ENCODE results near the gene EP400.
"Not testable (repeated sequence)": the region's sequence is repeated elsewhere in the genome, so short reads cannot be mapped to it uniquely, and the experiment has no call there.

EP400 gene

DNA sequence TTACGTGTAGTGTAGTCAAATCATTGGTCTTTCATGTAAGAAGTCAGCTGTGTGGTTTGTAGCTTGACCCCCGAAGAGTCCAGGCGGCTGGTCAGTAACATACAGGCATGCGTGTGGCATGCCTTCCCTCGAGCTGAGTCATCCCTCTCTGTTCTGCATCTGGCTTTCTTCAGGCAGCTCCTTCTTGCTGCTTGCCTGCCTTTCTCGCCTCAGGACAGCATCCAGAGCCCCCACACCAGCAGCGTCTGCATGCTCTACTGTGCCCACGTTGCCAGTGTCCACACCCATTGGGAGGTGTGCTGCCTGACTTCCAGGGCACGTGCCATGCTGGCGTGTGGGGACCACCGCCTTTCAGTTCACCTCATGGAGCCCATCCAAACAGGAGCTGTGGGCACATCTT, 96.8 kb downstream of the EP400 start:
- Mint-ChIP-seq H3K4me1 (peaks cover 2% of the 10 kb centered on the region), H3K4me3 (no peak overlapping the region), H3K9me3 (no peaks in the 10 kb centered on the region), H3K27ac (peak overlapping the region in 1 of 2 donors; percentile 59), H3K27me3 (no peaks in the 10 kb centered on the region)
- ATAC-seq = no peak
- no peak for DNase-seq

- not testable (repeated sequence) for H3K9me3 Mint-ChIP-seq, H3K4me3 Mint-ChIP-seq, DNase-seq, H3K4me1 Mint-ChIP-seq, H3K27me3 Mint-ChIP-seq, H3K27ac Mint-ChIP-seq, ATAC-seq
Measured at GRCh38 chr12:132047630-132048029, 97.9 kb downstream of the EP400 start.

- H3K27me3 Mint-ChIP-seq = no peaks in the 10 kb centered on the region
- DNase-seq = no peak
- H3K27ac Mint-ChIP-seq = no peak overlapping the region
- no peaks in the 10 kb centered on the region for H3K9me3 Mint-ChIP-seq
- no peak for ATAC-seq
- no peak overlapping the region for H3K4me3 Mint-ChIP-seq
- no peaks in the 10 kb centered on the region for H3K4me1 Mint-ChIP-seq
Measured at GRCh38 chr12:132049442-132049841, 99.7 kb downstream of the EP400 start.

DNA sequence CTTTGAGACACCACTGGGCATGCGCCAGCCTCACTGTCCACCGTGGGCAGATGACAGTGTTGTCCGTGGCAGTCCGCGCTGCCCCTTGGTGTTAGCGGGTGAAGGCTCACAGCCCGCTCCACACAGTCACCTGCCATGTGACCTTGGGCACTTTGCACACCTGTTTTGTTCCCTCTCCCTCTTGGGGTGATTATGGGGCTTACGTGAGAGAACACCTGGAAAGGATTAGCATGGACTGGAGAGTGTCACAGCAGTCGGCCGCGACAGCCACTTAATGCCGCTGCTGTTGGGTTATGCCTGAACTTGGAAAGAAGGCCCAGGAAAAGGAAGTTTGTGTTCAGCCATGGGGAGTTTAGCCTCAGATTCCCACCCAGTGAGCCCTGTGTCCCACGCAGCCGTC, 100.1 kb downstream of the EP400 start:
- no peak for ATAC-seq
- H3K9me3 Mint-ChIP-seq = no peaks in the 10 kb centered on the region
- no peaks in the 10 kb centered on the region for H3K27me3 Mint-ChIP-seq
- no peak for DNase-seq
- H3K4me1 Mint-ChIP-seq = no peaks in the 10 kb centered on the region
- H3K27ac Mint-ChIP-seq = no peak overlapping the region
- no peak overlapping the region for H3K4me3 Mint-ChIP-seq

DNA sequence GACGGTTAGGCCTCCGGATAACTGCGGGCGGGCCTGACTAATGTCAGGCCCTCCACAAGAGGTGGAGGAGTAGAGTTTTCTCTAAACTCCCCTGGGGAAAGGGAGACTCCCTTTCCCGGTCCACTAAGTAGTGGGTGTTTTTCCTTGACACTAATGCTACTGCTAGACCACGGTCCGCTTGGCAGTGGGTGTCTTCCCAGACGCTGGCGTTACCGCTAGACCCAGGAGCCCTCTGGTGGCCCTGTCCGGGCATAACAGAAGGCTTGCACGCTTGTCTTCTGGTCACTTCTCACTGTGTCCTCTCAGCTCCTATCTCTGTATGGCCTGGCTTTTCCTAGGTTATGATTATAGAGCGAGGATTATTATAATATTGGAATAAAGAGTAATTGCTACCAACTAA, 102.0 kb downstream of the EP400 start:
- H3K27ac Mint-ChIP-seq, H3K9me3 Mint-ChIP-seq, DNase-seq, H3K4me3 Mint-ChIP-seq, ATAC-seq, H3K27me3 Mint-ChIP-seq, H3K4me1 Mint-ChIP-seq: not testable (repeated sequence)

- ATAC-seq (no peak), DNase-seq (no peak)
- Mint-ChIP-seq H3K4me1 (no peaks in the 10 kb centered on the region), H3K27me3 (no peaks in the 10 kb centered on the region), H3K27ac (no peak overlapping the region), H3K4me3 (no peak overlapping the region), H3K9me3 (no peaks in the 10 kb centered on the region)
Measured at GRCh38 chr12:132052196-132052932, 102.6 kb downstream of the EP400 start.

- Mint-ChIP-seq H3K4me3 (no peak overlapping the region), H3K4me1 (no peaks in the 10 kb centered on the region), H3K27ac (peak overlapping the region in 1 of 2 donors; percentile 64), H3K9me3 (no peaks in the 10 kb centered on the region), H3K27me3 (no peaks in the 10 kb centered on the region)
- ATAC-seq = no peak
- no peak for DNase-seq
Measured at GRCh38 chr12:132053338-132054330, 103.9 kb downstream of the EP400 start.

GRCh38 chr12:132054983-132055382, 105.2 kb downstream of the EP400 start:
- Mint-ChIP-seq H3K27me3 (no peaks in the 10 kb centered on the region), H3K9me3 (no peaks in the 10 kb centered on the region), H3K4me3 (no peak overlapping the region), H3K4me1 (no peaks in the 10 kb centered on the region), H3K27ac (no peak overlapping the region)
- ATAC-seq = no peak
- DNase-seq = no peak

- no peak overlapping the region for H3K4me3 Mint-ChIP-seq
- H3K4me1 Mint-ChIP-seq = no peaks in the 10 kb centered on the region
- no peak for DNase-seq
- no peaks in the 10 kb centered on the region for H3K9me3 Mint-ChIP-seq
- no peak overlapping the region for H3K27ac Mint-ChIP-seq
- no peak for ATAC-seq
- no peaks in the 10 kb centered on the region for H3K27me3 Mint-ChIP-seq
Measured at GRCh38 chr12:132055535-132056096, 105.9 kb downstream of the EP400 start.

GRCh38 chr12:132056320-132056719, 106.6 kb downstream of the EP400 start:
- no peaks in the 10 kb centered on the region for H3K4me1 Mint-ChIP-seq
- no peak for DNase-seq
- no peaks in the 10 kb centered on the region for H3K9me3 Mint-ChIP-seq
- H3K27me3 Mint-ChIP-seq = no peaks in the 10 kb centered on the region
- ATAC-seq = no peak
- no peak overlapping the region for H3K27ac Mint-ChIP-seq
- H3K4me3 Mint-ChIP-seq = no peak overlapping the region

DNA sequence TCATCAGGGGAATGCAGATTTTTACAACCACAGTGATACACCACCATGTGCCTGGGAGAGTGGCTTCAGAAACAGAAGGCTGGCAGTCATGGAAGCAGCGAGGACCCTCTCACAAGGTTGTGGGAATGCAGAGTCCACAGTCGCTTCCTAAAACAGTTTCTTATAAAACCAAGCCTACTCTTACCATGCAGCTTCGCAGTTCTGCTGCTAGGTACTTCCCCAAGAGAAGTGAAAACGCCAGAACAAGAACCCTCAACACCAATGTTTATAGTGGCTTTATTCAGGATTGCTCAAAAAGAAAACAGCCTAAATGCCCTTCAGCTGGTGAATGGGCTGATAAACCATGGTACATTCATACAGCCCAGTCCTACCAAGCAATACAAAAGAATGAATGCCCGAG, 107.2 kb downstream of the EP400 start:
- Mint-ChIP-seq H3K27me3 (no peaks in the 10 kb centered on the region), H3K4me3 (no peak overlapping the region), H3K27ac (no peak overlapping the region), H3K4me1 (no peaks in the 10 kb centered on the region), H3K9me3 (no peaks in the 10 kb centered on the region)
- ATAC-seq = no peak
- no peak for DNase-seq

- H3K27ac Mint-ChIP-seq = no peak overlapping the region
Measured at GRCh38 chr12:132057691-132058090, 107.9 kb downstream of the EP400 start.

GRCh38 chr12:132061197-132061596, 111.5 kb downstream of the EP400 start:
- H3K4me3 Mint-ChIP-seq = no peak overlapping the region
- no peaks in the 10 kb centered on the region for H3K9me3 Mint-ChIP-seq
- ATAC-seq = no peak
- no peak overlapping the region for H3K27ac Mint-ChIP-seq
- no peaks in the 10 kb centered on the region for H3K27me3 Mint-ChIP-seq
- peaks cover 37% of the 10 kb centered on the region for H3K4me1 Mint-ChIP-seq
- no peak for DNase-seq

More at GRCh38 chr12:132057691-132058090, 107.9 kb downstream of the EP400 start:
- no peak for DNase-seq
- Mint-ChIP-seq H3K27me3 (no peaks in the 10 kb centered on the region), H3K9me3 (no peaks in the 10 kb centered on the region), H3K4me3 (no peak overlapping the region), H3K4me1 (peaks cover 4% of the 10 kb centered on the region)
- no peak for ATAC-seq

DNA sequence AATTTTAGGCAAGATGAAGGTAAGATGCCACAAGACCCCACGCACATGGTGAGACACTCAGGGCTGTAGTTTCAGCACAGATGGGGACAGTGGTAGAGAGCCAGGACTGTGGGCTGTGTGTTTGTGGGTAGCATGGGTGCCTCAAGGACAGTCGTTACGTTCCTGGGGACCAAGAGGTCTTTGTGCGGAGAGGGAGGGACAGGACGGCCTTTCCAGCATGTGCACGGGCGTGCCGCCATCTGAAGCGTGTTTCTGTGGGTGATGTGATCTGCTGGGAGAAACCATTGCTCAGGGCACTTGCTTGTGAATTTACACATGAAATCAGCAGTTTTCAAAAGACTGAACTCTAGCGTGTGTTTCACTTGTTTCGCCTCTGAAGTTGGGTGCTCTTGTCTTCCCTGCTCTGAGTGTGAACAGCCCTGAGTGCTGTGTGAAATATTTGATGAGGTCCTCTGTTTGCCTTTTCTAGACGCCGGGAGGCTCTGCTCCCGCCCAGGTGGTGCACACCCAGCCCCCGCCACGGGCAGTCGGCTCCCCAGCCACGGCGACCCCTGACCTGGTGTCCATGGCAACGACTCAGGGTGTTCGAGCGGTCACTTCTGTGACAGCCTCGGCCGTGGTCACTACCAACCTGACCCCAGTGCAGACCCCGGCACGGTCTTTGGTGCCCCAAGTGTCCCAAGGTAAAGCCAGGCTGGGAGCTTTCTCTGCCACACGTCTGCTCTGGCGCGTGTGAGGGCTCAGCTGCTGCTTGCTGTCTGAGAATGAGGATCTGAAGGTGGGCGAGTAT, 112.1 kb downstream of the EP400 start:
- Mint-ChIP-seq H3K27ac (no peak overlapping the region), H3K27me3 (no peaks in the 10 kb centered on the region), H3K4me3 (no peak overlapping the region), H3K4me1 (peaks cover 43% of the 10 kb centered on the region), H3K9me3 (no peaks in the 10 kb centered on the region)
- no peak for ATAC-seq
- no peak for DNase-seq

DNA sequence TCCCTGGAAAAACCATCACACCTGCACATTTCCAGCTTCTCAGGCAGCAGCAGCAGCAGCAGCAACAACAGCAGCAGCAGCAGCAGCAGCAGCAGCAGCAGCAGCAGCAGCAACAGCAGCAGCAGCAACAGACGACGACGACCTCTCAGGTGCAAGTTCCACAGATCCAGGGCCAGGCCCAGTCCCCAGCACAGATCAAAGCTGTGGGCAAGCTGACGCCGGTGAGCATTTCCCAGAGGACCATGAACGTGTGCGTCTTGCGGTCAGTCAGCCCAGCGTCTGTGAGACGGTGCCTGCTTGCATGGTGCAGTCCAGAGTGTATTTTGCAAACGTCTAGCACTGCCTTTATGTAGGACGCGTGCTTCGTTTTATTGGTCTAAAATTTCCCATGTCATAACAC, 112.7 kb downstream of the EP400 start:
- peaks cover 46% of the 10 kb centered on the region for H3K4me1 Mint-ChIP-seq

More for the DNA sequence above, 112.7 kb downstream of the EP400 start:
- DNase-seq (no peak), ATAC-seq (no peak)
- Mint-ChIP-seq H3K27ac (no peak overlapping the region), H3K27me3 (no peaks in the 10 kb centered on the region), H3K9me3 (no peaks in the 10 kb centered on the region), H3K4me3 (no peak overlapping the region)
